GM19455 (cell line): ENCODE results near the gene FIBCD1.

Source experiments
- ATAC-seq: cut with Tn5 transposase; IDR thresholded peaks from one replicate; pipeline ENCODE4 v1.9.1; 2021; ENCODE audit not compliant: unreplicated experiment

FIBCD1 gene

DNA sequence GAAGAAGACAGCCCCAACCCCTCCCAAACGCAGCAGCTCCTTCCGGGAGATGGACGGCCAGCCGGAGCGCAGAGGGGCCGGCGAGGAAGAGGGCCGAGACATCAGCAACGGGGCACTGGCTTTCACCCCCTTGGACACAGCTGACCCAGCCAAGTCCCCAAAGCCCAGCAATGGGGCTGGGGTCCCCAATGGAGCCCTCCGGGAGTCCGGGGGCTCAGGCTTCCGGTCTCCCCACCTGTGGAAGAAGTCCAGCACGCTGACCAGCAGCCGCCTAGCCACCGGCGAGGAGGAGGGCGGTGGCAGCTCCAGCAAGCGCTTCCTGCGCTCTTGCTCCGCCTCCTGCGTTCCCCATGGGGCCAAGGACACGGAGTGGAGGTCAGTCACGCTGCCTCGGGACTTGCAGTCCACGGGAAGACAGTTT lies 54.9 kb downstream of the FIBCD1 start:
- ATAC-seq: no peak

DNA sequence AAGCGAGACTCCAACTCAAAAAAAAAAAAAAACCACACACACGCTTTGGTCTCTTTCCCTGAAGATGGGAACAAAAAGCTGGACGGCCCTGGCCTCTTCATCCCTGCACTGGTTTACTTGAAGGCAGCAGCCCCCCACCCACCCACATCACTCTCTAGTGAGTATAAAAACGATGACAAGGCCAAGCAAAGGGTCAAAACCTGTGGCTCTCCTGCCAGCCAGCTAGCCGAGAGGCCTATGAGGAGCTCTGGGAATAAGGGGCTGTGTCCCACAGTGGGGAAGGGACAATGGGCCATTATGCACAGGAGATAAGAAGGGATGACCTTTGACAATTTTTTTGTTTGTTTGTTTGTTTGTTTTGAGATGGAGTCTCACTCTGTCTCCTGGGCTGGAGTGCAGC lies 55.6 kb downstream of the FIBCD1 start:
- ATAC-seq: no peak

DNA sequence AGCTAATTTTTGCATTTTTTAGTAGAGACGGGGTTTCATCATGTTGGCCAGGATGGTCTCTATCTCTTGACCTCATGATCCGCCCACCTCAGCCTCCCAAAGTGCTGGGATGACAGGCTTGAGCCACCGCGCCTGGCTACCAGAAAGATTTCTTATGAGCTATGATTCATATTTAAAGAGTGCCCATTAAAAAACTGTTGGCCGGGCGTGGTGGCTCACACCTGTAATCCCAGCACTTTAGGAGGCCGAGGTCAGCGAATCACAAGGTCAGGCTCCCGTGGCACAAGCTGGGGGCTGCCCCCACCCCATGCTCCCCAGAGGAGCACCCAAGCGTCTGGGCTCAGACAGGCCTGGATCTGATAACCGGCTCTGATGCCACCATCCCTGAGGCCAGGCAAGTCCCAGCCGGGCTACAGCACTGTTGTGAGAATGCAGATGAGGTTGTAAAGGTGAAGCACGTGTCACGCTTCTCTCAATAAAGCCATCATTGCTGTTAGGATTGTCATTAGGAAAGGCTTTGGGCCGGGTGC lies 56.3 kb downstream of the FIBCD1 start:
- ATAC-seq: no peak

DNA sequence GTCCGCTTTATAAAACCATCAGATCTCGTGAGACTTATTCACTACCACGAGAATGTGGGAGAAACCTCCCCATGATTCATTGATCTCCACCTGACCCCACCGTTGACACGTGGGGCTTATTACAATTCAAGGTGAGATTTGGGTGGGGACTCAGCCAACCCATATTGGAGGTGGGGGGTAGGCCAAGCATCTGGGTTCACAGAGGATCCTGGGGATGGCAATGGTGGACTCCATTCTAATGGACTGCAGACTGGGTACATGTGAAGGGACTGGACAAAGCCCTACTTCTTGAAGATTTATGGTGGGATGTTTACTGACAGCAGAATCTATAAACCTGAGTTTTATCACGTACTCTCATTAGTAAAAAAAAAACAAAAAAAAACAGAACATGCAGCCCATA lies 57.5 kb downstream of the FIBCD1 start:
- ATAC-seq: no peak

DNA sequence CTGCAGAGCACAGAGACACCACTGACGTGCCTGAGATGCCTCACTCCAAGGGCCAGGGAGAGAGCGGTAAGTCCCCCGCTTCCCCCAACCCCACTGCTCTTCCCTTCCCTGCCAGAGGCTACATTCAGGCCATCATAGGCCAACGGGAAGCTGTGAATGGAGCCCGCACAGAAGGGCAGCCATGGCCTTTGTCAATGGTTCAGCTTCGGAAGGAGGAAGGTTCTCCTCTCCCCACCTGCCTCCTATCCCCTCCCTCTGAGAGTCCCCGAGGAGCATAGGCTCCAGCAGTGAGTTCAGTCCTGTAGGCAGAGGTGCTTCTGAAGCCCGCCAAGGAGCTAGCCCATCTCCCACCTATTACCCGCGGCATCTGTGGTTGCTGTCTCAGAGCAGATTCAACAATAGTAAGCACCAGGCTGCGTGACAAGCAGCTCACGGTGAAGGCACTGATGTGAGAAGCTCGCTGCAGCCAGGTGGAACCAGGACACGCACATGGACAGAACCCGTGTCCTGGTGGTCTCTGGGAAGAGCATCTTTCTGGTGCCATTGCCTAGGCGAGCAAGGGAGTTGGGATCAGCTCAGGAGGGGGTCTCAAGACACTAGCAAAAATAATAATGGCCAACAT lies 58.3 kb downstream of the FIBCD1 start:
- ATAC-seq: no peak

DNA sequence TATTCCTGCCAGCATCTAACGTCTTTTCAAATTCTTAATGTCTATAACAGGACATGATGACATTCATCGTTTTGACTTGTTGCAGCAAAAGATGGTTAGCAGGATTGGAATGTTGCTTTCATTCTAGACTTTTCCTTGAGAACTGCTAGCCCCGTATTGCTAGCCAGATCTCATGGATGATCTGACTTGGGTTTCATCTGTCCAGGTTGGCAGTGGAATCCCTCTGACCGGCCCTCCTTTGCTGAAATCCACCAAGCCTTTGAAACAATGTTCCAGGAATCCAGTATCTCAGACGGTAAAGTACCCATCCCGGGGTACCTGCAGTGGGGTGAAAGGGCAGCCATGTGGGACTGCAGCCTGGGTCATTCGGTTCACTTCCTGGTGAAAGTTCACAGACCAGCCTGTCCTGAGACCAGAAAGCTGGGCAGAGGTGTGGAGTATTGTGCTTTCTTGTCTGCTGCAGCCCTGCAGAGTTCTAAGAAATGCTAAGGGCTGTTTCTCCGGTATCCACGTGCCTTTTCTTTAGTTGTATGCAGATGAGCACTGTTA lies 59.1 kb downstream of the FIBCD1 start:
- ATAC-seq: no peak

DNA sequence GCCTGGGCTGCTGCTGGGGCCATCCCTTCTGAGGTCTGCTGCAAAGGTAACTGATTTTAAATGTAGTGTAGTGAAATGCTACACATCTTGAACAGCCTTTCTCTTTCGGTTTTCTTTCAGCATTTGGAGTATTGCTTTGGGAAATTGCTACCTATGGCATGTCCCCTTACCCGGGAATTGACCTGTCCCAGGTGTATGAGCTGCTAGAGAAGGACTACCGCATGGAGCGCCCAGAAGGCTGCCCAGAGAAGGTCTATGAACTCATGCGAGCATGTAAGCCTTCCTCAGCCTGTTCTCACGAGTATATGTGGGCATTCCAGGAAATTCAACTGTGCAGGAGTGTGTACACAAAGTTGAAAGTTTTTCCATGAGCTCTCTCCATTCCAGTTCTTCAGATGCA lies 60.8 kb downstream of the FIBCD1 start:
- ATAC-seq: no peak

DNA sequence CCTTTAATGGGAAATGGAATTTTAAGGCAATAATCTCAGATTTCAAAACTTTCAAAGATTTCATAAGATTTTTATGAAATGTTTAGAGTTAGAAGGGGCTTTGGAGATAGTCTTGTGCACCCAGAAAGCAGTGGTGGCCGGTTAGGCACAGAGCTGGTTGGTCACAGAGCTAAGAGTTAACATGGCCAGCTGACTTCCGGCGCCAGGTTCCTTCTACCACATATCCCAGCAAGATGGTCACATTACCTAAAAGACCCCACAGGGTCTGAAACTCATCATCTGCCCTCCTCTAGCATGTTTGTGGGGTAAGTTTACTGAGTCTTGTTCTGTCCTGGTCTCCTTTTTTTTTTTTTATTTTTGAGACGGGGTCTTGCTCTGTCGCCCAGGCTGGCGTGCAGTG lies 61.7 kb downstream of the FIBCD1 start:
- ATAC-seq: no peak

DNA sequence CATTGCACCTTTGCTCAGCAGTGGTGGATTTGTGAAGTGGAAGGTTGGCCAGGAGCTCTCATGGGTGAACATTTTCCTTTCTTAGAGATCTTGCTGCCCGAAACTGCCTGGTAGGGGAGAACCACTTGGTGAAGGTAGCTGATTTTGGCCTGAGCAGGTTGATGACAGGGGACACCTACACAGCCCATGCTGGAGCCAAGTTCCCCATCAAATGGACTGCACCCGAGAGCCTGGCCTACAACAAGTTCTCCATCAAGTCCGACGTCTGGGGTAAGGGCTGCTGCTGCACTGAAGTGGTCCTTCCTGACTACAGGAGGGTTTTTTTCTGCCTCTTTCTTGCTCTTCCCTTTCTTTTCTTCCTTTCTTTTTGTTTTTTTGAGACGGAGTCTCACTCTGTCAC lies 64.3 kb downstream of the FIBCD1 start:
- ATAC-seq: no peak

DNA sequence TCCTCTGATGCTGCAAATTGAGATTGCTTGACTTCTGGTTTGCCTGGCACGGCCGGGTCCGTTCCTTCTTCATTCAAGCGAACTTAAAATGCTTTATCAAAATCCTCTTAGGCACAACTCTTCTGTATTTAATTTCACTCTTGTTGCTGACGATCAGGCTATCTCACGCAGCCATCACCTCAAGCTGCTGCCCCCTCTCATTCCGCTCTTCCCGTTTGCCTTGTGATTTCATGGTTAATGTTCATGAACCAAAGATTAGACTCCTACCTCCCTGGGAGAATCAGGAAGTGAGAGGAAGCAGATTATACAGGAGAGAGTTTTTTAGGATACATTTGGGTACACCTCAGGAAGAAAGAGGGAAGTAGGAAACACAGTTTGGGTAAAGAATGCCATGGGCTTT lies 65.1 kb downstream of the FIBCD1 start:
- no peak for ATAC-seq

DNA sequence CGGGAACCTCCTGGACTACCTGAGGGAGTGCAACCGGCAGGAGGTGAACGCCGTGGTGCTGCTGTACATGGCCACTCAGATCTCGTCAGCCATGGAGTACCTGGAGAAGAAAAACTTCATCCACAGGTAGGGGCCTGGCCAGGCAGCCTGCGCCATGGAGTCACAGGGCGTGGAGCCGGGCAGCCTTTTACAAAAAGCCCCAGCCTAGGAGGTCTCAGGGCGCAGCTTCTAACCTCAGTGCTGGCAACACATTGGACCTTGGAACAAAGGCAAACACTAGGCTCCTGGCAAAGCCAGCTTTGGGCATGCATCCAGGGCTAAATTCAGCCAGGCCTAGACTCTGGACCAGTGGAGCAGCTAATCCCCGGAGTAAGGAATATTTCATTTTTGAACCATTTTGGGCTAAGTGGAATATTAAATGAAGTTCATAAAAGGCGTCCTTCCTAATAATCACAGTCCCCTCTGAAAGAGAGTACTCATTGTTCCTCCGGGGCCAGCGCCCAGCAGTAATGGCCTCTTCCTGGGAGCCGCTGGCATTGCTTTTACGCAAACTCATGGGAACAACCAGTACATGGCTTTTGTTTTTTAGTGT lies 66.0 kb downstream of the FIBCD1 start:
- no peak for ATAC-seq

DNA sequence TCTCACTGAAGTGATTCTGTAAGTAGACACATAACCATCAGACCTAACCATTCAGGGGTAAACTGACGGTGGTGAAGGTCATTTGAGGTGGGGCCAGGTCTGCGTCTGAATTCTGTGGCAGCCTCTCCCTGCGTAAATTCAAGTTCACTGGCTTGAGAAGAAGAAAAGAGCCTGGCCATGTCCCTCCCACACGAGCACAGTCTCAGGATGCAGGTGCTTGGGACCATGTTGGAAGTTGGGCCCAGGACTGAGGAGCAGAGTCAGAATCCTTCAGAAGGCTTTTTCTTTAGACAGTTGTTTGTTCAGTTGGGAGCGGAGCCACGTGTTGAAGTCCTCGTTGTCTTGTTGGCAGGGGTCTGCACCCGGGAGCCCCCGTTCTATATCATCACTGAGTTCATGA lies 66.5 kb downstream of the FIBCD1 start:
- ATAC-seq: no peak

DNA sequence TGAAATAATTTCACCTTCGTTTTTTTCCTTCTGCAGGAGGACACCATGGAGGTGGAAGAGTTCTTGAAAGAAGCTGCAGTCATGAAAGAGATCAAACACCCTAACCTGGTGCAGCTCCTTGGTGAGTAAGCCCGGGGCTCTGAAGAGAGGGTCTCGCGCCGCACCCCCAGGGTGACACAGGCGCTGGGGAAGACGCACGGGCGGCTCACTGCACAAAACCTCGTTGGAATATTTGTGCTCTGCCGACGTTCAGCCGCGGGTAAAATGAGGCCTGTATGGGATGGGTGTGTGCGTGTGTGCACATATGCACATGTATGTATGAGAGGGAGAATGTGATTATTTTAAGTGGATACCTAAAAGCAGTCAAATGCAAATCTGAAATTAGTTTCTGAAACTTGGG lies 67.0 kb downstream of the FIBCD1 start:
- ATAC-seq: no peak

DNA sequence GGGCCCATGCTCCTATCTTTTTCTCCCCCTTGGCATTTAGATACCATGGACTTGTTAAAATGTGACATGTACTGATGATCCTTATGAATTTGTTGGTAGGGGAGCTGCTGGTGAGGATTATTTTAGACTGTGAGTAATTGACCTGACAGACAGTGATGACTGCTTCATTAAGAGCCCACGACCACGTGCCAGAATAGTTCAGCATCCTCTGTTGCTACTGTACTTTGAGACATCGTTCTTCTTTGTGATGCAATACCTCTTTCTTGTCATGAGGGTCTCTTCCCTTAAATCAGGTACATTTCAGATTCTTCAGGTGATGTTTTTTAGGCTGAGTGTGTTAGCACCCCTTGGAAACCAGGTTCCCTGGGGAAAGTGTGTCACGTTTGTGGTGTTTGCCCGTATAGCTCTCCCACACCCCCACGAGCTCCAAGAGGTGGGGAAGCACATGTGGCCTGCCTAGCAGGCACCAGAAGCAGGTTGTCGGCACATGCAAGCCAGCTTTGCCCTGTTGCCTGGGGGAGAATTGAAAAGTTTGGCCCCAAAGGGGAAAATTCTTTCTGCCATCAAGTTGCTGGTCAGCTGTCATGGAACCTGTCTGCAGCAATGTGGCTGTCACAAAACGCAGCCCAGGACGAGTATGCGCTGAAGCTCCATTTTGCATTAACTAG lies 67.5 kb downstream of the FIBCD1 start:
- no peak for ATAC-seq

DNA sequence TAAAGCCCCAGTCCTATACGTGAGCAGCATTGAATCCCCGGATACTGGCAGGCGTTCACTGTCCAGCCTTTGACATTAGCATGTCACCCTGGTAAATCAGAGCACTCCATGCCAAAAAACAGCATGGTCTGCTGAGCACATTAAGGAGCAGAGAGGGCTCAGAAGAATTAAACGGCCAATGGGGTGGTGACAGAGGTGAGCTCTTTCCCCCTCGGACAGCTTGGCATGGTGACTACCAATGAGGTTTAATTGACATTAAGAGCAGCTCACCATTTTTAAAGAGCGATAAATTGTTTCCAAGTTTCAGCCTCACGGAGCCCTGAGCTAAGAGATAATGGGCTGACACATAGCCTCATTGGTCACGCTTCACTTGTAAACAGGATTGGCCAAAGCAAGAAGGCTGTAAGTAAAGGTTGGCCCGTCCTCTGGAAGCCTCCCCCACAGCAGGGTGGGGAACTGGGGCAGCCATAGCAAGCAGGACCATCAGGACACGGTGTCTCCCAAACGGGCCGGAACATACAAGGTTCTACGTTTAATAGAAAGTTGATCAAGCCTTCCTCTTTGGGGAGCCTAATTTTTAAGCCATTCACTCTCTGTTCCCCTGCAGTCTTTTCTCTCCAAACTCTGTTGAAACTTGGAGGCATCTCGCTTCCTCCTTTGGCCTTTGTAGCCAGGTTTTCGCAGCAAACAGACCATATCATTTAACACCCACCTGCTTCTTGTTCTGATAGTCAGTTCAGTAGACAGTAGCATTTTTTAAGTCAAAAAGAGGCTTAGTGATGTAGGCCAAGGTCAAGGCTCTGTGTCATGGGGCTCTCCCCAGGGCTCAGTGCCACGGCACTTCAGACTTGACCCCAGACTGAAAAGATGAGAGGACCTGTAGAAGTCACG lies 68.3 kb downstream of the FIBCD1 start:
- ATAC-seq: no peak

DNA sequence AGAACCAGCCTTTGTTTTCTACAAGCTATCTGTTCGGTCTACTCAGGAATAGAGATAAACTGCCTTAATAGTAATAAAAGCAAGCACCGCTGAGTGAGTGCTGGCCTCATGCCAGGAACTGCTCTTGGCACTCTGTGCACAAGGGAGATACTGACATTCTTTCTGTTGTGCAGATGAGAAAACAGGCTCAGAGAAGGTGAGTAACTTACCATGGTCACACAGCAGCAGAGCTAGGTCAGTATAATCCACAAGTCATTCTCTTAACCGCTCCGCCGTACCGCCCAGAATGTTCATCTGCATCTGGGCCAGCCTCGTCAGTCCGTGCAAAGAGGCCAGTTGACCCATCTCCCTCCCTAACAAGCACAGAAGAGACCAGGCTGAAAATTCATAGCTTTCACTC lies 69.8 kb downstream of the FIBCD1 start:
- no peak for ATAC-seq

DNA sequence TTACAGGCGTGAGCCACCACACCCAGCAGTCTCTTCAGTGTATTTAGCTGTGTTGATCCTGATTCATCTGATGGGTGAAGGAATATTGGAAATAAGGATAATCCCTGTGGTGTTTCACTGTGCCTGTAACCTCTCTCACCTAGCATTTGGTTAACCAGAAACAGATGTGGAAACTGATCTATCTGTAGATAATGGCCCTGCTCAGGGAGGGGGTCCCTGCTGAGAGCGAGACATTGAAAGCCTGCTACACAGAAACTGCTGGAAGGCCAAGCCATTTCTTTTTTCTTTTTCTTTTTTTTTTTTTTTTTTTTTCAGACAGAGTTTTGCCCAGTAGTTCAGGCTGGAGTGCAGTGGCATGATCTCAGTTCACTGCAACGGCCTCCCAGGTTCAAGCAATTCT lies 70.8 kb downstream of the FIBCD1 start:
- no peak for ATAC-seq

DNA sequence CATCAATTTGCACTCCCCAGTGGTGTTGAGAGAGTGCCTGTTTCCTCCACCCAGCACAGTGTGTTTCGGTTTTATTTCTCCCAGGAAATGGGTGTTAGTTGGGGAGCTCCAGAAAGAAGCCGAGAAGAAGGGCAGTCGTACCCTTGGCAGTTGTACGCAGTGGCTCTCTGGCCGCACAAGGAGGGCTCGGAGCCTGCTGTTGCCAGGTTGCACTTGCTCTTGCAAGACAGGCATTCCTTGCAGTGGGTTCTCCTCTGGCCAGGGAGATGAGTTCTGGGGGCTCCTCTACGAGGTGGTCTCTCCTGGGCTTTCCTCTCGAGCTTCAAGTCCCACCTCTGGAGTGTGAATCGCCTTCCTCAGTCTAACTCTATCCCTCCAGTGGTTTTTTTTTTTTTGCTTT lies 71.5 kb downstream of the FIBCD1 start:
- no peak for ATAC-seq

DNA sequence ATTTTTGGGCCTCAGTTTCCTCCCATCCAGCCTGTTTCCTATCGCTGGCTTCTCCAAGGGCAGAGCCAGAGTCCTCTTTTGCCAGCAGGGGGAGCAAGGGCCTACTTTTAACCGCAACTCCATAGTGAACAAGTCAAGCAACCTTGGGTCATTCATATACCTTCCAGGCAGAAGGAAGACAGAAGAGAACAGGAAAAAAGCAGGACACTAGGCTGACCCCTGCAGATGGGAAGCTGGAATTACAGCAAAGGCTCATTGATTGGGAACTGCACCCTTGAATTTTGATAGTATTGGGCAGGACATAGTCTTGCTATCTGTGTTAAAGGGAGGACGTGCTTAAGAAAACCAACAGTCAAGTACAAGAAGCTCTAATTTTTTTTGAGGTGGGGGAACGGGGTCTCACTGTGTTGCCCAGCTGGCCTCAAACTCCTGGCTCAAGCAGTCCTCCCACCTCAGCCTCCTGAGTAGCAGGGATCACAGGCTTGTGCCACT lies 72.5 kb downstream of the FIBCD1 start:
- ATAC-seq: no peak

DNA sequence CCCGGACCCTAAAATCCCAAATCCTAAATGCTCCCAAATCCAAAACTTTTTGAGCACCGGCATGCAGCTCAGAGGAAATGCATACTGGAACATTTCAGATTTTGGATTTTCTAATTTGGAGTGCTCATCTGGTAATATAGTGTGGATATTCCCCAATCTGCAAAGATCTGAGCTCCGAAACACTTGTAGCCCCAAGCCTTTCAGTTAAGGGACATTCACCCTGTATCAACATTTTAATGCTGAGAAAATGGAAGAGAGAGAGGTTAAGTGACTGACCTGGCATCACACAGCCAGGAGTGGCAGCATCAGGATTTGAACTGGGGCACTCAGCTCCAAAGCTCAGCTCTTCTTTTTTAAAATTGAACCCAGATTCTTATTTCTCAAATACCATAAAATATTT lies 73.1 kb downstream of the FIBCD1 start:
- no peak for ATAC-seq

DNA sequence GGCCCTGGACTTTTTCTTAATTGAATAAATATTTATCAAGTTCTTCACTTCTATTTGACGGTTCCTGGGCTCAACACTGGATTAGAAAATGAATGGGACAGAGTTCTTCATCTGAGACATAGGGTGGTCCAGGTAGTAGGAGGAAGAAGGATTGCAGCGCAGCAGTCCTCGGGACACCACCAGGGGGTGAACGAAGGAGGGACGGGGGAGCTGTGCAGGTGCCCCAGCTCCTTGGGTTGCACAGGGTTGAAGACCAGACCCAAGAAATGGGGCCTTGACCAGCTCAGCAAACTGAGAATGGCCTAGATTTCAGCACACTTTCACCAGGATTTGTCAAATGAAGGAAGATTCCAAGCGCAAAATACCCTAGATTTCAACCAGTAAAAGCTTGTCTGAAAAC lies 74.5 kb downstream of the FIBCD1 start:
- ATAC-seq: no peak
